GM23338 (cell line): ENCODE data around the gene S100A7. TPM values are rescaled to one million over a fixed set of nuclear protein-coding genes. Genes with fewer than 3 reads are reported as not detected.

Source experiments
- ATAC-seq: fragments of 200-7000 bp; cut with Tn5 transposase; 3 replicates; pipeline ENCODE4 v1.9.1; 2020
- DNase-seq: peaks from one replicate; pipeline ENCODE4 v3.0.0-alpha.2; 2015; ENCODE audit warnings: low spot score
- H2AFZ ChIP-seq: fragments of 200-600 bp; sonication (generic); 2 replicates; pipeline ENCODE4 v1.8.0; 2016; ENCODE audit warnings: antibody characterized with exemption, mild to moderate bottlenecking, moderate library complexity
- H3F3A ChIP-seq: fragments of 200-600 bp; sonication (generic); replicated peaks from 2 replicates; pipeline ENCODE4 v1.8.0; 2017; ENCODE audit warnings: antibody characterized with exemption, mixed run types, low read depth
- H3K27ac ChIP-seq: fragments of 200-600 bp; sonication (generic); 2 replicates; pipeline ENCODE4 v1.6.1; 2016; ENCODE audit warnings: low read depth
- H3K27me3 ChIP-seq: fragments of 200-600 bp; sonication (generic); 2 replicates; pipeline ENCODE4 v1.8.0; 2016; ENCODE audit warnings: mild to moderate bottlenecking, mixed run types, moderate library complexity; ENCODE audit not compliant: insufficient read depth
- H3K36me3 ChIP-seq: fragments of 200-600 bp; sonication (generic); 2 replicates; pipeline ENCODE4 v1.8.0; 2016; ENCODE audit warnings: mild to moderate bottlenecking; ENCODE audit not compliant: insufficient read depth
- H3K4me1 ChIP-seq: fragments of 200-600 bp; sonication (generic); 2 replicates; pipeline ENCODE4 v1.8.0; 2016; ENCODE audit warnings: mild to moderate bottlenecking, moderate library complexity; ENCODE audit not compliant: insufficient read depth
- H3K4me2 ChIP-seq: fragments of 200-600 bp; sonication (generic); 2 replicates; pipeline ENCODE4 v1.7.1; 2017; ENCODE audit warnings: mixed run types
- H3K4me3 ChIP-seq: fragments of 200-600 bp; sonication (generic); 2 replicates; pipeline ENCODE4 v1.6.1; 2016; ENCODE audit warnings: mixed run types
- H3K79me2 ChIP-seq: fragments of 200-600 bp; sonication (generic); replicated peaks from 2 replicates; pipeline ENCODE4 v1.8.0; 2017; ENCODE audit warnings: mild to moderate bottlenecking; ENCODE audit not compliant: insufficient read depth
- H3K9me2 ChIP-seq: fragments of 200-600 bp; sonication (generic); 2 replicates; pipeline ENCODE4 v1.8.0; 2017; ENCODE audit not compliant: insufficient read depth
- H4K20me1 ChIP-seq: fragments of 200-600 bp; sonication (generic); replicated peaks from 2 replicates; pipeline ENCODE4 v1.8.0; 2017; ENCODE audit warnings: mild to moderate bottlenecking; ENCODE audit not compliant: insufficient read depth
- H3K27ac Mint-ChIP-seq: 2 replicates; pipeline ENCODE4 v1.8.0; 2020; ENCODE audit warnings: inconsistent platforms, mild to moderate bottlenecking, moderate library complexity, mixed read lengths
- H3K27me3 Mint-ChIP-seq: 3 replicates; pipeline ENCODE4 v1.8.0; 2022; ENCODE audit warnings: low read depth, mild to moderate bottlenecking, moderate library complexity, mixed read lengths, inconsistent platforms; ENCODE audit not compliant: insufficient read depth, poor library complexity
- H3K36me3 Mint-ChIP-seq: 3 replicates; pipeline ENCODE4 v1.8.0; 2021; ENCODE audit warnings: low read depth, mild to moderate bottlenecking, inconsistent platforms, moderate library complexity, mixed read lengths
- H3K4me1 Mint-ChIP-seq: 3 replicates; pipeline ENCODE4 v1.8.0; 2020; ENCODE audit warnings: mild to moderate bottlenecking, inconsistent platforms, mixed read lengths
- H3K4me3 Mint-ChIP-seq: 3 replicates; pipeline ENCODE4 v1.8.0; 2021; ENCODE audit warnings: moderate library complexity, mild to moderate bottlenecking, inconsistent platforms, mixed read lengths
- H3K9me3 Mint-ChIP-seq: 3 replicates; pipeline ENCODE4 v1.8.0; 2020; ENCODE audit warnings: moderate library complexity, mild to moderate bottlenecking, inconsistent platforms, mixed read lengths
- CREB1 ChIP-seq: fragments of 250-450 bp; sonication (Bioruptor Pico); IDR thresholded peaks from 2 replicates; pipeline ENCODE4 v1.5.0; 2020; ENCODE audit warnings: low read depth, mild to moderate bottlenecking, moderate library complexity
- ETS1 ChIP-seq: IDR thresholded peaks from 2 replicates; pipeline ENCODE4 v1.6.1; 2016; ENCODE audit warnings: antibody characterized with exemption
- EZH2 ChIP-seq: fragments of 200-600 bp; sonication (generic); IDR thresholded peaks from one replicate; pipeline ENCODE4 v1.8.0; 2017; ENCODE audit warnings: antibody characterized with exemption, mild to moderate bottlenecking, low read depth; ENCODE audit not compliant: unreplicated experiment
- EZH2phosphoT487 ChIP-seq: fragments of 200-600 bp; sonication (generic); IDR thresholded peaks from one replicate; pipeline ENCODE4 v1.8.1; 2018; ENCODE audit warnings: antibody characterized with exemption; ENCODE audit not compliant: unreplicated experiment
- JUNB ChIP-seq: IDR thresholded peaks from one replicate; pipeline ENCODE4 v1.6.1; 2016; ENCODE audit warnings: antibody characterized with exemption; ENCODE audit not compliant: unreplicated experiment
- NANOG ChIP-seq: IDR thresholded peaks from 2 replicates; pipeline ENCODE4 v1.6.1; 2016; ENCODE audit warnings: antibody characterized with exemption, borderline replicate concordance
- POLR2AphosphoS5 ChIP-seq: IDR thresholded peaks from 2 replicates; pipeline ENCODE4 v1.6.1; 2016; ENCODE audit warnings: antibody characterized with exemption, low read depth
- STAT1 ChIP-seq: IDR thresholded peaks from one replicate; pipeline ENCODE4 v1.6.1; 2016; ENCODE audit warnings: antibody characterized with exemption; ENCODE audit not compliant: unreplicated experiment
- ZNF331 ChIP-seq: fragments of 250-450 bp; sonication (Bioruptor Pico); IDR thresholded peaks from 2 replicates; pipeline ENCODE4 v1.5.0; 2020; ENCODE audit warnings: low read depth, mild to moderate bottlenecking, moderate library complexity
- polyA plus RNA-seq: library from polyadenylated mRNA; unstranded; fragments of >200 nt; fragmentation: Nextera tagmentation; extraction: Ambion mirVana; gene quantifications from 2 replicates; pipeline ENCODE4 v1.2.1, GENCODE V29; 2016
- total RNA-seq: library from RNA; depleted of rRNA; stranded (reverse); fragments of >200 nt; shearing (Covaris generic); gene quantifications from 2 replicates; pipeline ENCODE4 v1.2.3, GENCODE V29; 2014
- TF ChIP-seq, protein P1 (sequence below): IDR thresholded peaks from one replicate; pipeline ENCODE4 v1.6.1; 2018; ENCODE audit warnings: antibody characterized with exemption; ENCODE audit not compliant: unreplicated experiment
- TF ChIP-seq, protein P2 (sequence below): fragments of 250-450 bp; sonication (Bioruptor Pico); IDR thresholded peaks from 2 replicates; pipeline ENCODE4 v1.5.0; 2020; ENCODE audit warnings: mild to moderate bottlenecking, moderate library complexity

The S100A7 gene
- total and polyA plus RNA-seq, 2 experiments from 2014 or later: not detected

DNA sequence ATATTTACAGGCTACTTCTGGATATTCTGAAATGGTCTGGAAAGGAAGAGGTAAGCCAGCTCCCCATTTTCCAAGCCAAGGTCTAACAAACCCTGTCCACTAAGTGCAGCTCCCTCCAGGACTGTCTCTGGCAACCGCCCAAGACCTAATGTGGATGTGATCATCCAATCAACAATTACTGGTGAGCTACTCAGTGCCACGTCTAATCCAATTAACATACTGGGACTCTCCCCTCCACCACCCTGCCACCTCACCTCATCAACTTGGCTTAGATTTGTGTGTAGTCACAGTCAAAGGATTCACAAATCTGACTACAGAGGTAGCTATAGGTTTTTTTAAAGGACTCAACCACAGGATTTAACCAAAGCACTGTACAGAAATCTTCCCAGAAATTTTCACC, 25.4 kb upstream of the S100A7 start:
- ATAC-seq (no peak), DNase-seq (no peak)
- no peak for TF ChIP-seq NANOG
- no peak for TF ChIP-seq POLR2AphosphoS5
- H3K4me3 Mint-ChIP-seq: no peak overlapping the region
- H3K27me3 ChIP-seq: no peaks in the 10 kb centered on the region
- peak overlapping the region; percentile 43; the same call in 1 of the 2 replicates for H2AFZ ChIP-seq
- H3K36me3 Mint-ChIP-seq: no peaks in the 10 kb centered on the region
- no peaks in the 10 kb centered on the region for H3K9me2 ChIP-seq
- H3K79me2 ChIP-seq: no peaks in the 10 kb centered on the region
- H3K9me3 Mint-ChIP-seq: no peaks in the 10 kb centered on the region
- H3K27ac Mint-ChIP-seq: no peak overlapping the region
- peaks cover 23% of the 10 kb centered on the region for H3K4me1 Mint-ChIP-seq
- H4K20me1 ChIP-seq: no peaks in the 10 kb centered on the region
- no peaks in the 10 kb centered on the region for H3F3A ChIP-seq
- no peak overlapping the region for H3K4me3 ChIP-seq
- H3K36me3 ChIP-seq: no peaks in the 10 kb centered on the region
- H3K4me2 ChIP-seq: no peak overlapping the region
- no peak overlapping the region for H3K27ac ChIP-seq
- H3K4me1 ChIP-seq: peaks cover 9% of the 10 kb centered on the region; the same call in 1 of the 2 replicates
- H3K27me3 Mint-ChIP-seq: no peaks in the 10 kb centered on the region

GRCh38 chr1:153483776-153484175, 23.3 kb upstream of the S100A7 start:
- H3K36me3 Mint-ChIP-seq: no peaks in the 10 kb centered on the region
- H3K4me2 ChIP-seq: peak overlapping the region; percentile 48; the same call in 1 of the 2 replicates
- DNase-seq: peak; percentile 44
- no peaks in the 10 kb centered on the region for H3F3A ChIP-seq
- no peaks in the 10 kb centered on the region for H3K36me3 ChIP-seq
- no peak overlapping the region for H3K4me3 ChIP-seq
- no peaks in the 10 kb centered on the region for H3K79me2 ChIP-seq
- peaks cover 19% of the 10 kb centered on the region for H3K4me1 Mint-ChIP-seq
- H3K9me3 Mint-ChIP-seq: no peaks in the 10 kb centered on the region
- peaks cover 9% of the 10 kb centered on the region; the same call in 1 of the 2 replicates for H3K4me1 ChIP-seq
- no peak overlapping the region for H3K27ac ChIP-seq
- peak; percentile 94 for ATAC-seq
- no peak overlapping the region for H3K4me3 Mint-ChIP-seq
- H3K27me3 ChIP-seq: no peaks in the 10 kb centered on the region
- no peak overlapping the region for H3K27ac Mint-ChIP-seq
- H2AFZ ChIP-seq: peak overlapping the region; percentile 41
- no peaks in the 10 kb centered on the region for H3K9me2 ChIP-seq
- H4K20me1 ChIP-seq: no peaks in the 10 kb centered on the region
- H3K27me3 Mint-ChIP-seq: no peaks in the 10 kb centered on the region
- TF ChIP-seq EZH2 (no peak), CREB1 (CRISPR knock-in tag) (no peak), NANOG (no peak), JUNB (no peak), POLR2AphosphoS5 (no peak), EZH2phosphoT487 (no peak), ETS1 (no peak), STAT1 (no peak), ZNF331 (CRISPR knock-in tag) (no peak)
- TF ChIP-seq, protein P1, sequence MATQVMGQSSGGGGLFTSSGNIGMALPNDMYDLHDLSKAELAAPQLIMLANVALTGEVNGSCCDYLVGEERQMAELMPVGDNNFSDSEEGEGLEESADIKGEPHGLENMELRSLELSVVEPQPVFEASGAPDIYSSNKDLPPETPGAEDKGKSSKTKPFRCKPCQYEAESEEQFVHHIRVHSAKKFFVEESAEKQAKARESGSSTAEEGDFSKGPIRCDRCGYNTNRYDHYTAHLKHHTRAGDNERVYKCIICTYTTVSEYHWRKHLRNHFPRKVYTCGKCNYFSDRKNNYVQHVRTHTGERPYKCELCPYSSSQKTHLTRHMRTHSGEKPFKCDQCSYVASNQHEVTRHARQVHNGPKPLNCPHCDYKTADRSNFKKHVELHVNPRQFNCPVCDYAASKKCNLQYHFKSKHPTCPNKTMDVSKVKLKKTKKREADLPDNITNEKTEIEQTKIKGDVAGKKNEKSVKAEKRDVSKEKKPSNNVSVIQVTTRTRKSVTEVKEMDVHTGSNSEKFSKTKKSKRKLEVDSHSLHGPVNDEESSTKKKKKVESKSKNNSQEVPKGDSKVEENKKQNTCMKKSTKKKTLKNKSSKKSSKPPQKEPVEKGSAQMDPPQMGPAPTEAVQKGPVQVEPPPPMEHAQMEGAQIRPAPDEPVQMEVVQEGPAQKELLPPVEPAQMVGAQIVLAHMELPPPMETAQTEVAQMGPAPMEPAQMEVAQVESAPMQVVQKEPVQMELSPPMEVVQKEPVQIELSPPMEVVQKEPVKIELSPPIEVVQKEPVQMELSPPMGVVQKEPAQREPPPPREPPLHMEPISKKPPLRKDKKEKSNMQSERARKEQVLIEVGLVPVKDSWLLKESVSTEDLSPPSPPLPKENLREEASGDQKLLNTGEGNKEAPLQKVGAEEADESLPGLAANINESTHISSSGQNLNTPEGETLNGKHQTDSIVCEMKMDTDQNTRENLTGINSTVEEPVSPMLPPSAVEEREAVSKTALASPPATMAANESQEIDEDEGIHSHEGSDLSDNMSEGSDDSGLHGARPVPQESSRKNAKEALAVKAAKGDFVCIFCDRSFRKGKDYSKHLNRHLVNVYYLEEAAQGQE: no peak
- TF ChIP-seq, protein P2, sequence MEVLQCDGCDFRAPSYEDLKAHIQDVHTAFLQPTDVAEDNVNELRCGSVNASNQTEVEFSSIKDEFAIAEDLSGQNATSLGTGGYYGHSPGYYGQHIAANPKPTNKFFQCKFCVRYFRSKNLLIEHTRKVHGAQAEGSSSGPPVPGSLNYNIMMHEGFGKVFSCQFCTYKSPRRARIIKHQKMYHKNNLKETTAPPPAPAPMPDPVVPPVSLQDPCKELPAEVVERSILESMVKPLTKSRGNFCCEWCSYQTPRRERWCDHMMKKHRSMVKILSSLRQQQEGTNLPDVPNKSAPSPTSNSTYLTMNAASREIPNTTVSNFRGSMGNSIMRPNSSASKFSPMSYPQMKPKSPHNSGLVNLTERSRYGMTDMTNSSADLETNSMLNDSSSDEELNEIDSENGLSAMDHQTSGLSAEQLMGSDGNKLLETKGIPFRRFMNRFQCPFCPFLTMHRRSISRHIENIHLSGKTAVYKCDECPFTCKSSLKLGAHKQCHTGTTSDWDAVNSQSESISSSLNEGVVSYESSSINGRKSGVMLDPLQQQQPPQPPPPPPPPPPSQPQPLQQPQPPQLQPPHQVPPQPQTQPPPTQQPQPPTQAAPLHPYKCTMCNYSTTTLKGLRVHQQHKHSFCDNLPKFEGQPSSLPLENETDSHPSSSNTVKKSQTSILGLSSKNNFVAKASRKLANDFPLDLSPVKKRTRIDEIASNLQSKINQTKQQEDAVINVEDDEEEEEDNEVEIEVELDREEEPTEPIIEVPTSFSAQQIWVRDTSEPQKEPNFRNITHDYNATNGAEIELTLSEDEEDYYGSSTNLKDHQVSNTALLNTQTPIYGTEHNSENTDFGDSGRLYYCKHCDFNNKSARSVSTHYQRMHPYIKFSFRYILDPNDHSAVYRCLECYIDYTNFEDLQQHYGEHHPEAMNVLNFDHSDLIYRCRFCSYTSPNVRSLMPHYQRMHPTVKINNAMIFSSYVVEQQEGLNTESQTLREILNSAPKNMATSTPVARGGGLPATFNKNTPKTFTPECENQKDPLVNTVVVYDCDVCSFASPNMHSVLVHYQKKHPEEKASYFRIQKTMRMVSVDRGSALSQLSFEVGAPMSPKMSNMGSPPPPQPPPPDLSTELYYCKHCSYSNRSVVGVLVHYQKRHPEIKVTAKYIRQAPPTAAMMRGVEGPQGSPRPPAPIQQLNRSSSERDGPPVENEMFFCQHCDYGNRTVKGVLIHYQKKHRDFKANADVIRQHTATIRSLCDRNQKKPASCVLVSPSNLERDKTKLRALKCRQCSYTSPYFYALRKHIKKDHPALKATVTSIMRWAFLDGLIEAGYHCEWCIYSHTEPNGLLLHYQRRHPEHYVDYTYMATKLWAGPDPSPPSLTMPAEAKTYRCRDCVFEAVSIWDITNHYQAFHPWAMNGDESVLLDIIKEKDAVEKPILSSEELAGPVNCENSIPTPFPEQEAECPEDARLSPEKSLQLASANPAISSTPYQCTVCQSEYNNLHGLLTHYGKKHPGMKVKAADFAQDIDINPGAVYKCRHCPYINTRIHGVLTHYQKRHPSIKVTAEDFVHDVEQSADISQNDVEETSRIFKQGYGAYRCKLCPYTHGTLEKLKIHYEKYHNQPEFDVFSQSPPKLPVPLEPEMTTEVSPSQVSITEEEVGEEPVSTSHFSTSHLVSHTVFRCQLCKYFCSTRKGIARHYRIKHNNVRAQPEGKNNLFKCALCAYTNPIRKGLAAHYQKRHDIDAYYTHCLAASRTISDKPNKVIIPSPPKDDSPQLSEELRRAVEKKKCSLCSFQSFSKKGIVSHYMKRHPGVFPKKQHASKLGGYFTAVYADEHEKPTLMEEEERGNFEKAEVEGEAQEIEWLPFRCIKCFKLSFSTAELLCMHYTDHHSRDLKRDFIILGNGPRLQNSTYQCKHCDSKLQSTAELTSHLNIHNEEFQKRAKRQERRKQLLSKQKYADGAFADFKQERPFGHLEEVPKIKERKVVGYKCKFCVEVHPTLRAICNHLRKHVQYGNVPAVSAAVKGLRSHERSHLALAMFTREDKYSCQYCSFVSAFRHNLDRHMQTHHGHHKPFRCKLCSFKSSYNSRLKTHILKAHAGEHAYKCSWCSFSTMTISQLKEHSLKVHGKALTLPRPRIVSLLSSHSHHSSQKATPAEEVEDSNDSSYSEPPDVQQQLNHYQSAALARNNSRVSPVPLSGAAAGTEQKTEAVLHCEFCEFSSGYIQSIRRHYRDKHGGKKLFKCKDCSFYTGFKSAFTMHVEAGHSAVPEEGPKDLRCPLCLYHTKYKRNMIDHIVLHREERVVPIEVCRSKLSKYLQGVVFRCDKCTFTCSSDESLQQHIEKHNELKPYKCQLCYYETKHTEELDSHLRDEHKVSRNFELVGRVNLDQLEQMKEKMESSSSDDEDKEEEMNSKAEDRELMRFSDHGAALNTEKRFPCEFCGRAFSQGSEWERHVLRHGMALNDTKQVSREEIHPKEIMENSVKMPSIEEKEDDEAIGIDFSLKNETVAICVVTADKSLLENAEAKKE (CRISPR knock-in tag): no peak
